Umbilical cord (tissue), 2 donors: ENCODE data around the gene DNAAF9. TPM values are rescaled to one million over a fixed set of nuclear protein-coding genes. Genes with fewer than 3 reads are reported as not detected.
A peak's percentile ranks its signal among the peaks of the same experiment; 100 is the strongest.

Source experiments
- DNase-seq: peaks from one replicate; pipeline ENCODE4 v3.0.0-alpha.2; 2015; ENCODE audit warnings: low spot score
- total RNA-seq: library from RNA; depleted of rRNA; stranded (reverse); fragments of >200 nt; gene quantifications from one replicate; pipeline ENCODE4 v1.2.3, GENCODE V29; 2014; ENCODE audit warnings: low replicate concordance; ENCODE audit not compliant: insufficient read depth

Gene DNAAF9
- total RNA-seq, 1 donor from 2014 or later, result 15.4 TPM

- DNase-seq, result no peak
Observed at GRCh38 chr20:3412600-3413392, 5.3 kb upstream of the DNAAF9 start.

GRCh38 chr20:3410464-3410863 lies 3.0 kb upstream of the DNAAF9 start:
- no peak for DNase-seq

GRCh38 chr20:3409417-3409816 lies 1.9 kb upstream of the DNAAF9 start:
- no peak for DNase-seq

- peak; percentile 78 for DNase-seq
Observed at GRCh38 chr20:3407771-3408637, 535 bp upstream of the DNAAF9 start.

GRCh38 chr20:3406481-3407039 lies 909 bp downstream of the DNAAF9 start:
- DNase-seq, result peak; percentile 26

- peak; percentile 36 for DNase-seq
Observed at GRCh38 chr20:3405696-3406358, 1.6 kb downstream of the DNAAF9 start.

- DNase-seq, result peak; percentile 72
Observed at GRCh38 chr20:3405139-3405538, 2.3 kb downstream of the DNAAF9 start.

GRCh38 chr20:3404402-3404801 lies 3.1 kb downstream of the DNAAF9 start:
- DNase-seq, result no peak

- no peak for DNase-seq
Observed at GRCh38 chr20:3403741-3404140, 3.7 kb downstream of the DNAAF9 start.

GRCh38 chr20:3402453-3402852 lies 5.0 kb downstream of the DNAAF9 start:
- DNase-seq, result no peak

GRCh38 chr20:3400260-3401155 lies 7.0 kb downstream of the DNAAF9 start:
- DNase-seq, result no peak

- DNase-seq, result no peak
Observed at GRCh38 chr20:3398681-3399252, 8.7 kb downstream of the DNAAF9 start.

- DNase-seq, result no peak
Observed at GRCh38 chr20:3396492-3396891, 11.0 kb downstream of the DNAAF9 start.

- DNase-seq, result no peak
Observed at GRCh38 chr20:3392756-3393155, 14.7 kb downstream of the DNAAF9 start.

GRCh38 chr20:3390759-3391425 lies 16.6 kb downstream of the DNAAF9 start:
- DNase-seq, result no peak

GRCh38 chr20:3383878-3384495 lies 23.5 kb downstream of the DNAAF9 start:
- DNase-seq, result no peak

- no peak for DNase-seq
Observed at GRCh38 chr20:3382836-3383235, 24.6 kb downstream of the DNAAF9 start.

- DNase-seq, result no peak
Observed at GRCh38 chr20:3380228-3381070, 27.0 kb downstream of the DNAAF9 start.
